ENCODE measurements around the gene CADPS.

DNA sequence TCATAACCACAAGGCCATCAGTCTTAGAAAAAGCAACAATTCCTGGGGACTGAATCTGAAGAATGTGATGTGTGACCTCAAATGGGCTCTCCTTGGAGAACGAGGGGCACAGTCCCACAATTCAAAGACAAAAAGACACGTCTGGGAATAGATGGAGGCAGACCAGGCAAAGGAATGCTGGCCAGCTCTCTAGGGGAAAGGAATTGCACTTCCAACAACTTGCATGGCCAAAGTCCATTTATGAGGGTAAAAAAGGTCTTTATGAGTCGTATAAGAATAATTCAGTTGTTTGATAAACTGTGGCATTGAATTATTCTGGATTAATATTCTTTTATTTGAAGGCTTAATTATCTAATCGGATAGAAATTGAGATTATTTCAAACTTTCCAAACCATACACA is 321.4 kb downstream of the CADPS start:
- TF ChIP-seq, protein P1, sequence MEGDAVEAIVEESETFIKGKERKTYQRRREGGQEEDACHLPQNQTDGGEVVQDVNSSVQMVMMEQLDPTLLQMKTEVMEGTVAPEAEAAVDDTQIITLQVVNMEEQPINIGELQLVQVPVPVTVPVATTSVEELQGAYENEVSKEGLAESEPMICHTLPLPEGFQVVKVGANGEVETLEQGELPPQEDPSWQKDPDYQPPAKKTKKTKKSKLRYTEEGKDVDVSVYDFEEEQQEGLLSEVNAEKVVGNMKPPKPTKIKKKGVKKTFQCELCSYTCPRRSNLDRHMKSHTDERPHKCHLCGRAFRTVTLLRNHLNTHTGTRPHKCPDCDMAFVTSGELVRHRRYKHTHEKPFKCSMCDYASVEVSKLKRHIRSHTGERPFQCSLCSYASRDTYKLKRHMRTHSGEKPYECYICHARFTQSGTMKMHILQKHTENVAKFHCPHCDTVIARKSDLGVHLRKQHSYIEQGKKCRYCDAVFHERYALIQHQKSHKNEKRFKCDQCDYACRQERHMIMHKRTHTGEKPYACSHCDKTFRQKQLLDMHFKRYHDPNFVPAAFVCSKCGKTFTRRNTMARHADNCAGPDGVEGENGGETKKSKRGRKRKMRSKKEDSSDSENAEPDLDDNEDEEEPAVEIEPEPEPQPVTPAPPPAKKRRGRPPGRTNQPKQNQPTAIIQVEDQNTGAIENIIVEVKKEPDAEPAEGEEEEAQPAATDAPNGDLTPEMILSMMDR (IDR thresholded peaks at IDR 0.05) = no peak
- TF ChIP-seq POLR2A (IDR thresholded peaks at IDR 0.05) = no peak
